DOHH2 (cell line): ENCODE data around the gene SLC35F1.

Experiments
- CTCF ChIP-seq: fragments of 200-600 bp; sonication (generic); IDR thresholded peaks from one replicate; pipeline ENCODE4 v1.5.1; 2014; ENCODE audit warnings: antibody characterized with exemption, mild to moderate bottlenecking, low read depth, low read length; ENCODE audit not compliant: poor library complexity, severe bottlenecking
- EZH2phosphoT487 ChIP-seq: fragments of 200-600 bp; sonication (generic); IDR thresholded peaks from 2 replicates; pipeline ENCODE4 v1.6.1; 2017; ENCODE audit warnings: borderline replicate concordance, mild to moderate bottlenecking, antibody characterized with exemption, low read length, moderate library complexity, mixed read lengths

- TF ChIP-seq EZH2phosphoT487 (no peak), CTCF (no peak)
These were observed 8.8 kb downstream of the SLC35F1 start for GRCh38 chr6:117915846-117916245.
